H9 (cell line): ENCODE data around the gene PROSER3. TPM values are rescaled to one million over a fixed set of nuclear protein-coding genes. Genes with fewer than 3 reads are reported as not detected.

Source experiments
- DNase-seq: peaks from one replicate; pipeline ENCODE4 v3.0.0-alpha.2; 2017
- H2AFZ ChIP-seq: one replicate; pipeline ENCODE4 v1.6.1; 2013; ENCODE audit warnings: mild to moderate bottlenecking, low read length, control low read depth, moderate library complexity
- H2AK5ac ChIP-seq: 2 replicates; pipeline ENCODE4 v1.6.1; 2013; ENCODE audit warnings: low read length, control low read depth, mixed read lengths; ENCODE audit not compliant: insufficient read length
- H2BK120ac ChIP-seq: one replicate; pipeline ENCODE4 v1.6.1; 2013; ENCODE audit warnings: low read depth, mild to moderate bottlenecking, low read length, control low read depth, inconsistent platforms; ENCODE audit not compliant: poor library complexity, severe bottlenecking
- H2BK12ac ChIP-seq: 2 replicates; pipeline ENCODE4 v1.6.1; 2013; ENCODE audit warnings: low read length, control low read depth, mixed read lengths, low read depth; ENCODE audit not compliant: insufficient read length
- H2BK15ac ChIP-seq: 2 replicates; pipeline ENCODE4 v1.6.1; 2013; ENCODE audit warnings: low read depth, low read length, control low read depth
- H2BK20ac ChIP-seq: one replicate; pipeline ENCODE4 v1.6.1; 2013; ENCODE audit warnings: low read depth, mild to moderate bottlenecking, low read length, control low read depth, inconsistent platforms; ENCODE audit not compliant: poor library complexity, severe bottlenecking
- H2BK5ac ChIP-seq: 2 replicates; pipeline ENCODE4 v1.6.1; 2013; ENCODE audit warnings: low read length, control low read depth, mixed read lengths; ENCODE audit not compliant: insufficient read length
- H3K14ac ChIP-seq: 2 replicates; pipeline ENCODE4 v1.6.1; 2013; ENCODE audit warnings: low read length, control low read depth; ENCODE audit not compliant: insufficient read depth
- H3K18ac ChIP-seq: 2 replicates; pipeline ENCODE4 v1.6.1; 2013; ENCODE audit warnings: low read depth, mild to moderate bottlenecking, mixed read lengths, low read length, control low read depth; ENCODE audit not compliant: insufficient read length
- H3K23ac ChIP-seq: 2 replicates; pipeline ENCODE4 v1.6.1; 2013; ENCODE audit warnings: low read length, control low read depth, mixed read lengths, low read depth; ENCODE audit not compliant: insufficient read length
- H3K23me2 ChIP-seq: 2 replicates; pipeline ENCODE4 v1.6.1; 2013; ENCODE audit warnings: low read depth, mild to moderate bottlenecking, mixed read lengths, low read length, control low read depth; ENCODE audit not compliant: insufficient read length, poor library complexity, severe bottlenecking
- H3K27ac ChIP-seq: 2 replicates; pipeline ENCODE4 v1.5.1; 2013; ENCODE audit warnings: low read length, control low read depth, mixed read lengths, low read depth; ENCODE audit not compliant: insufficient read length
- H3K27me3 ChIP-seq: 2 replicates; pipeline ENCODE4 v1.6.1; 2013; ENCODE audit warnings: low read length, control low read depth, inconsistent platforms; ENCODE audit not compliant: insufficient read depth
- H3K4ac ChIP-seq: 2 replicates; pipeline ENCODE4 v1.6.1; 2013; ENCODE audit warnings: low read depth, mild to moderate bottlenecking, control low read depth, inconsistent platforms, low read length, moderate library complexity
- H3K4me1 ChIP-seq: 2 replicates; pipeline ENCODE4 v1.6.1; 2013; ENCODE audit warnings: low read length, control low read depth, inconsistent platforms; ENCODE audit not compliant: insufficient read depth
- H3K4me2 ChIP-seq: 2 replicates; pipeline ENCODE4 v1.6.1; 2013; ENCODE audit warnings: low read length, control low read depth, mixed read lengths; ENCODE audit not compliant: insufficient read length, insufficient read depth
- H3K56ac ChIP-seq: 2 replicates; pipeline ENCODE4 v1.6.1; 2013; ENCODE audit warnings: low read depth, mild to moderate bottlenecking, mixed read lengths, low read length, control low read depth; ENCODE audit not compliant: insufficient read length
- H3K79me1 ChIP-seq: 2 replicates; pipeline ENCODE4 v1.6.1; 2013; ENCODE audit warnings: low read depth, mild to moderate bottlenecking, moderate library complexity, low read length, control low read depth, inconsistent platforms; ENCODE audit not compliant: insufficient read depth, poor library complexity, severe bottlenecking
- H3K79me2 ChIP-seq: 2 replicates; pipeline ENCODE4 v1.6.1; 2013; ENCODE audit warnings: low read length, control low read depth, inconsistent platforms; ENCODE audit not compliant: insufficient read depth
- H3K9ac ChIP-seq: 2 replicates; pipeline ENCODE4 v1.6.1; 2013; ENCODE audit warnings: low read length, control low read depth, mixed read lengths; ENCODE audit not compliant: insufficient read length; ENCODE audit errors: extremely low read depth
- H3K9me3 ChIP-seq: one replicate; pipeline ENCODE4 v1.6.1; 2013; ENCODE audit warnings: low read depth, low read length, inconsistent platforms; ENCODE audit not compliant: control insufficient read depth
- H3T11ph ChIP-seq: one replicate; pipeline ENCODE4 v1.6.1; 2013; ENCODE audit warnings: mild to moderate bottlenecking, low read length, control low read depth, inconsistent platforms
- H4K20me1 ChIP-seq: one replicate; pipeline ENCODE4 v1.6.1; 2013; ENCODE audit not compliant: control insufficient read depth, insufficient read length, insufficient read depth
- H4K5ac ChIP-seq: 2 replicates; pipeline ENCODE4 v1.6.1; 2013; ENCODE audit warnings: low read depth, mild to moderate bottlenecking, mixed read lengths, low read length, control low read depth; ENCODE audit not compliant: insufficient read length
- H4K8ac ChIP-seq: replicated peaks from 2 replicates; pipeline ENCODE4 v1.6.1; 2013; ENCODE audit warnings: low read length, control low read depth, mixed read lengths, low read depth; ENCODE audit not compliant: insufficient read length
- H4K91ac ChIP-seq: 2 replicates; pipeline ENCODE4 v1.6.1; 2013; ENCODE audit warnings: low read depth, mild to moderate bottlenecking, moderate library complexity, mixed read lengths, low read length, control low read depth; ENCODE audit not compliant: insufficient read length
- H3K27ac Mint-ChIP-seq, 3 experiments: 2 replicates in 2 of 3; 3 replicates in 1 of 3; pipeline ENCODE4 v1.8.0; 2020 to 2021; ENCODE audit warnings: mixed read lengths in 3 of 3, mild to moderate bottlenecking in 1 of 3, moderate library complexity in 1 of 3
- H3K27me3 Mint-ChIP-seq: 2 replicates; pipeline ENCODE4 v1.8.0; 2021; ENCODE audit warnings: low read depth, mild to moderate bottlenecking, moderate library complexity, mixed read lengths
- H3K36me3 Mint-ChIP-seq, 3 experiments: 2 replicates in 2 of 3; 3 replicates in 1 of 3; pipeline ENCODE4 v1.8.0; 2020 to 2021; ENCODE audit warnings: low read depth in 3 of 3, mixed read lengths in 3 of 3; ENCODE audit not compliant: insufficient read depth in 1 of 3
- H3K4me1 Mint-ChIP-seq, 2 experiments: 2 replicates each; pipeline ENCODE4 v1.8.0; 2020; ENCODE audit warnings: mixed read lengths in 2 of 2
- H3K4me3 Mint-ChIP-seq, 2 experiments: 2 replicates in 1 of 2; 3 replicates in 1 of 2; pipeline ENCODE4 v1.8.0; 2020 to 2021; ENCODE audit warnings: mild to moderate bottlenecking in 2 of 2, mixed read lengths in 2 of 2, moderate library complexity in 1 of 2
- H3K9me3 Mint-ChIP-seq, 2 experiments: 2 replicates in 1 of 2; 3 replicates in 1 of 2; pipeline ENCODE4 v1.8.0; 2020; ENCODE audit warnings: mild to moderate bottlenecking in 2 of 2, mixed read lengths in 2 of 2, moderate library complexity in 1 of 2
- WGBS: extraction: QIAGEN DNeasy Blood & Tissue Kit; methylation state at CpG from one replicate; pipeline ENCODE4 v1.1.7; 2013; ENCODE audit warnings: missing lambda C conversion rate, low lambda C conversion rate, mixed read lengths; ENCODE audit not compliant: insufficient read length; ENCODE audit errors: extremely low coverage; 5-methylcytosine and 5-hydroxymethylcytosine counted together
- total RNA-seq: library from RNA; stranded (reverse); gene quantifications from 2 replicates; pipeline ENCODE4 v1.2.1, GENCODE V29; 2021
- TF ChIP-seq, protein P1 (sequence below): fragments of 200-600 bp; sonication (generic); conservative IDR thresholded peaks from 3 replicates; pipeline ENCODE4 v1.8.0; 2021; ENCODE audit warnings: antibody characterized with exemption, mild to moderate bottlenecking

PROSER3 gene
- total RNA-seq, 1 experiment from 2014 or later, result 29.1 TPM

DNA sequence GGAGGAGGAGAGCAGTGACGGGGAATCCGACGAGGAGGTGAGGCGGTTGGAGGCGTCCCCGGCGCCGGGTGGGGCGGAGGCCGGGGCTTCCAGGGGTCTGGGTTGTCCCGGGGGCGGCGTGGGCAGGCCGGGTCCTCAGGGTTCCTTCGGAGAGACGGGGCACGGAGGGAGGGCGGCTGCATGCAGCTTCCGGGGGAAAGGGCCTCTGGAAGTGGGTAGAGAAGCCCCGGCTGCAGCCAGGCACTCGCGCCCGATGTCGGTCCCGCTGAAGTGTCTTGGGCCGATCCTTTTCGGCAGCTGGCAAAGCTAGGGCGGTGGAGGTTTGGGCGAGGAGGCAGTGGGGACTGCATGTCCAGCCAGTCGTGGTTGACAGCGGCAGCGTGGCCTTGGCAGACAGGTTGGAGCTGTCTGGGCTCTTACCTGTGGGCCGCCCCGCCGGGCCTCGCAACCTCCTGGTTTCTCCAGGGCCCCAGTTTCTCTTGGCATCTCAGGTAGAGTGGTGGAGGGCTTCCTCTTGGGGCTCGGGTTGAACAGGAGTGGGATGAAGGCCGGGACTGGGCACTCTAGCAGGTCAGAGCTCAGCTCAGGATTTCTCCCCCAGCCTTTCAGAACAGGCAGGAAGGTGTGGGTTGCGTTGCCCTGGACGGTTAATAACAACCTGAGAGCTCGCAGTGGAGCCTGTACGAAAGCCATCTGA lies 39.5 kb upstream of the PROSER3 start:
- H4K91ac ChIP-seq, result no peak overlapping the region
- H2BK20ac ChIP-seq, result no peak overlapping the region
- no peak overlapping the region for H2BK120ac ChIP-seq
- TF ChIP-seq, protein P1, sequence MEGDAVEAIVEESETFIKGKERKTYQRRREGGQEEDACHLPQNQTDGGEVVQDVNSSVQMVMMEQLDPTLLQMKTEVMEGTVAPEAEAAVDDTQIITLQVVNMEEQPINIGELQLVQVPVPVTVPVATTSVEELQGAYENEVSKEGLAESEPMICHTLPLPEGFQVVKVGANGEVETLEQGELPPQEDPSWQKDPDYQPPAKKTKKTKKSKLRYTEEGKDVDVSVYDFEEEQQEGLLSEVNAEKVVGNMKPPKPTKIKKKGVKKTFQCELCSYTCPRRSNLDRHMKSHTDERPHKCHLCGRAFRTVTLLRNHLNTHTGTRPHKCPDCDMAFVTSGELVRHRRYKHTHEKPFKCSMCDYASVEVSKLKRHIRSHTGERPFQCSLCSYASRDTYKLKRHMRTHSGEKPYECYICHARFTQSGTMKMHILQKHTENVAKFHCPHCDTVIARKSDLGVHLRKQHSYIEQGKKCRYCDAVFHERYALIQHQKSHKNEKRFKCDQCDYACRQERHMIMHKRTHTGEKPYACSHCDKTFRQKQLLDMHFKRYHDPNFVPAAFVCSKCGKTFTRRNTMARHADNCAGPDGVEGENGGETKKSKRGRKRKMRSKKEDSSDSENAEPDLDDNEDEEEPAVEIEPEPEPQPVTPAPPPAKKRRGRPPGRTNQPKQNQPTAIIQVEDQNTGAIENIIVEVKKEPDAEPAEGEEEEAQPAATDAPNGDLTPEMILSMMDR, result no peak
- H3K56ac ChIP-seq, result no peak overlapping the region
- no peak overlapping the region for H2BK5ac ChIP-seq
- 0 out of 2 replicates have a peak overlapping the region, but pooled peaks have one; percentile 34 for H3K14ac ChIP-seq
- H3K9ac ChIP-seq, result peak overlapping the region; percentile 75
- no peak overlapping the region for H2BK15ac ChIP-seq
- no peak overlapping the region for H3T11ph ChIP-seq
- no peak overlapping the region for H2AFZ ChIP-seq
- peaks cover 11% of the 10 kb centered on the region; the same call in 1 of the 2 replicates for H3K79me2 ChIP-seq
- H3K27me3 Mint-ChIP-seq, result no peaks in the 10 kb centered on the region
- no peaks in the 10 kb centered on the region for H3K9me3 ChIP-seq
- H3K4me1 ChIP-seq, result peaks cover 7% of the 10 kb centered on the region; the same call in 1 of the 2 replicates
- peak overlapping the region; percentile 89 for H3K4me2 ChIP-seq
- peak overlapping the region in 2 of 3 experiments; percentile 18 to 72; a peak in 3 of 7 replicates for H3K27ac Mint-ChIP-seq
- H3K36me3 Mint-ChIP-seq, result peaks cover 21 to 38% (median 32%) of the 10 kb centered on the region in 3 experiments; a peak in 6 of 7 replicates
- peaks cover 6% of the 10 kb centered on the region for H4K20me1 ChIP-seq
- H3K27ac ChIP-seq, result no peak overlapping the region
- H3K9me3 Mint-ChIP-seq, result no peaks in the 10 kb centered on the region; a peak in 1 of 5 replicates
- H3K23ac ChIP-seq, result no peak overlapping the region
- no peak for DNase-seq
- H4K5ac ChIP-seq, result no peak overlapping the region
- H4K8ac ChIP-seq, result no peak overlapping the region
- H3K4ac ChIP-seq, result no peak overlapping the region
- no peak overlapping the region for H2BK12ac ChIP-seq
- peaks cover 35 to 36% of the 10 kb centered on the region in 2 experiments for H3K4me1 Mint-ChIP-seq
- WGBS, result no CpG with 5 or more reads among the region's 42 CpGs
- H3K23me2 ChIP-seq, result peaks cover 18% of the 10 kb centered on the region
- no peak overlapping the region for H3K18ac ChIP-seq
- no peak overlapping the region for H2AK5ac ChIP-seq
- H3K4me3 Mint-ChIP-seq, result peak overlapping the region; percentile 87 to 92
- no peaks in the 10 kb centered on the region for H3K27me3 ChIP-seq
- H3K79me1 ChIP-seq, result no peaks in the 10 kb centered on the region
